Activated CD4-positive, alpha-beta T cell treated with anti-CD3 and anti-CD28 coated beads, Interleukin-2, amount 50 U/mL, for 48 hours (primary cell): ENCODE data around the gene STT3B.

ENCODE experiments used
- DNase-seq, 2 experiments: peaks; one replicate each; pipeline ENCODE4 v3.0.0-alpha.2; 2020

STT3B gene

DNA sequence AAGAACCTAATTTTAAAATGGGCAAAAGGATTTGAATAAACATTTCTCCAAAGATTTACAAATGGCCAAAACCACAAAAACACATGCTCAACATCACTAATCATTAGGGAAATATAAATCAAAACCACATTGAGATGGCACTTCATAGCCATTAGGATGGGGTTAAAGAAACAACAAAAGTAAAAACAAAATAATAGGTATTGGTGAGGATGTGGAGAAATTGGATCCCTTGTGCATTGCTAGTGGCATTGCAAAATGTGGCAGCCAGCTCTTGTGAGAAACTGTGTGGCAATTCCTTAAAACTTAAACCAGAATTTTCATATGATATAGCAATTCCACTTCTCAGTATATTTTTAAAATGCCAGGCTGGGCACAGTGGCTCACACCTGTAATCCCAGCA, 126.5 kb downstream of the STT3B start:
- no peak for DNase-seq

- no peak for DNase-seq
Measured at GRCh38 chr3:31661286-31661685, 128.6 kb downstream of the STT3B start.

DNA sequence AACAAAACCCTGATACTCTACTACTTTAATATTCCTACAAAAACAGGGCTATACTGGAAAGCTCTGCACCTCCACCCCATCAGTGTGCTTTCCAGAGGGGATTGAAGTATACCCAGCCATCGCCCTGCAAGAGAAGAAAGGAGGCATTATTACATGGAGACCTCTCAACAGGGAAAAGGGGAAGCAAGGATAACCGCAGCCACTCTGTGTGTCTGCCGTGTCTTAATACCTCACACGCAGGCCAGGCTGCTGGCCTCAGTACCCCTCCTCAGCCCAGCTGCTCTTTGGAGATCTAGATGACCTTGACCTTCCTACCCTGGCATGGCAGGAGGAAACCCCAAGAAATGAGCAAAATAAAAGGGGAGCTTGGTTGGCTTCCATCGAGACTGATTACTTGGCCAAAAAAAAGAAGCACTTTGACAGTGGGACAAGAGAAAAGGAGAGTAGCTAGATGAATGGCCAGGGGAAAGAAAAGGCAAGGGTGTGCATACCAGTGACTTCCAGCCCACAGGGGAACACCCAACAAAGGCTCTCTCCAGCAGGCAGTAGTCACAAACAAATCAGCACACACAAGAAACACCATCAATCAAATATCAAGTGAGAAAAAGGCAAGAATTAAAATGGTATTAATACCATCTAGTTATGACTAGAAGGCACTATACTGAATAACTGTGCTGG, 129.4 kb downstream of the STT3B start:
- DNase-seq = no peak

DNA sequence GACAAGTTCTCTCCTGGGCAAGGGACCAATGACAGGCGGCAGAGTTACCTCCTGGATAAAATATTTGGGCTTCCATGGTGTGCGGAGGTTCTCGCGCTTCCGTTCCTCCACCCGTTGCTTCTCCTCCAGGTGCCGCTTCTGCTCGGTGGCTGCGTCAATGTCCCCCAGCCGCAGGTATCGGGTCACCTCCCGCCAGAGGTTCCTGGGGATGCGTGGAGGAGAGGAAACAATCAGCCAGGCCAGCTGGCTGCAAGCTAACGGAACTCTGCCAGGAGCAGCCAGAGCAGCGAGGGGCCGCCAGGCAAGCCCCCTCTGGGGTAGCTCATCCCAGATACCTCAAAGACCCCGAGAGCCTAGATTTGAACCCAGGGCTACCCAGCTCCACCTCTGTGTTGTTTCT, 131.3 kb downstream of the STT3B start:
- DNase-seq = no peak

DNA sequence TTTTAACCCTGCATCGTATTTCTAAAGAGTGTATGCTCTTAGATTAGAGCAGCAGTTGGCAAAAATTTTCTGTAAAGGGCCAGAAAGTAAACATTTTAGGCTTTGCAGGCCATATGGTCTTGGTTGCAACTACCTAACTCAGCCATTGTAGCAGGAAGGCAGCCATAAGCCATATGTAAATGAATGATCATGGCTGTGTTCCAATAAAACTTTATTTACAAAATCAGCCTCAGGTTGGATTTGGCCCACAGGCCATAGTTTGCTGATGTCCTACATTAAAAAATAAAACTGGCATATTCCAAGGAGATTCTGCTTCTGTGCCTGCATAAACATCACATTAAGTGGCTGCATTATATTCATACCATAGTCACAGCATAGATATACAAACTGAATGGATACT, 134.9 kb downstream of the STT3B start:
- no peak for DNase-seq

DNA sequence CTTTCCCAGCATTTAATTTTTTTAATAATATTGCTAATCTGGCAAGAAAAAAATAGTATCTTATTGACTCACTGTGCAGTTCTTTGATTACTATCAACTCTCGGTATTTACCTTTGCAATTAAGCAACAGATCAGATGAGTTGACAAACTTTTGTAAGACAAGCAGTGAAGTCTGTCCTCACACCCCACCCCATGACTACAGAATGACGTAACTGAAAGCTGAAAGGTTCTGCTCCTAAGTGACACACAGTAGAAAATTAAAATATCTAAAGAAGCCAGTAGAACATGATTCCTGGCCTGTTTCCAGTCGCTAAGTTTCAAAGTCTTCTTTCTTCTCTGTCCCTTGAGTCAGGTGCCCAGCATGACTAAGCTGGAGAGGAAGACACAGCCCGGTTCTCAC, 135.5 kb downstream of the STT3B start:
- no peak for DNase-seq

GRCh38 chr3:31670136-31670535, 137.4 kb downstream of the STT3B start:
- DNase-seq = no peak

- DNase-seq = no peak
Measured at GRCh38 chr3:31670722-31671121, 138.0 kb downstream of the STT3B start.

GRCh38 chr3:31671451-31671850, 138.7 kb downstream of the STT3B start:
- DNase-seq = no peak

GRCh38 chr3:31671976-31672375, 139.3 kb downstream of the STT3B start:
- DNase-seq = no peak

DNA sequence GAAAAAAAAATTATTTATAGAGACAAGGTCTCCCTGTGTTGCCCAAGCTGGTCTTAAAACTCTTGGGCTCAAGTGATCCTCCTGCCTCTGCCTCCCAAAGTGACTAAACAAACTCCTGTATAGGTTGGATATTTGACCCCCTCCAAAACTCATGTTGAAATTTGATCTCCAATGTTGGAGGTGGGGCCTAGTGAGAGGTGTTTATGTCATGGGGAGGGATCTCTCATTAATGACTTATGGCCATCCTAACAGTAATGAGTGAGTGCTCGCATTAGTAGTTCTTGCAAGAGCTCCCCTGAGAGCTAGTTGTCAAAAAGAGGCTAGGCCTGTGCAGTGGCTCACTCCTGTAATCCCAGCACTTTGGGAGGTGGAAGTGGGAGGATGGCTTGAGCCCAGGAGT, 141.2 kb downstream of the STT3B start:
- no peak for DNase-seq

DNA sequence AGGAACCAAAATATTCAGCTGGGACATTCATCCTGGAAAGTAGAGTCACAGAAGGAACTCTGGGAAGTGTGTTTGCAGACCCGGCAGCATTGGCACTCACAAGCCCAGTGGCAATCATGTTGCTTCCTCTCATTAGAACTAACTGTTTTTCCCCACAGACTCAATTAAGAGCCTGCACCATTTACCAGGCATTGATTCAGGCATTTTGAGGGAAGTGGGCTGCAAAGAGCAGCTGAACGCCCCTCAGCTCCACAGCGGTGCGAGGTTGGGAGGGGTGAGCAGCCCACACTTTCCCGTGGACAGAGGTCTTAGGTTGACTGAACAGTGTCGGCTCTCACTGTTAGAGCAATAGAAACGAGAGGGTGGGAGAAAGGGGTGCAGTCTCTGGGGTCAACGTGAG, 143.8 kb downstream of the STT3B start:
- no peak for DNase-seq

- no peak for DNase-seq
Measured at GRCh38 chr3:31680072-31680870, 147.5 kb downstream of the STT3B start.
